ENCODE measurements around the gene RUBCN.

GRCh38 chr3:197749601-197750395, 13.1 kb upstream of the RUBCN start, which contains the start of gene FYTTD1:
- peak in 10 of 11 experiments; percentile 34 to 84 (median 64) for TF ChIP-seq CTCF (IDR thresholded peaks at IDR 0.05 in 8 of 11, conservative IDR thresholded peaks at IDR 0.05 in 3 of 11)
- peak in 2 of 3 donors; percentile 58 to 59 for TF ChIP-seq POLR2A (IDR thresholded peaks at IDR 0.05)
